NCI-H2081 treated with DMSO at 0.1 percent for 48 hours (cell line): ENCODE data around the gene FOXB2.
"Not testable (repeated sequence)": the region's sequence is repeated elsewhere in the genome, so short reads cannot be mapped to it uniquely, and the experiment has no call there.

Experiments used
- DNase-seq: peaks from one replicate; lab custom pipeline; 2025; lab: John Stamatoyannopoulos, UW

FOXB2 gene

GRCh38 chr9:77019236-77019925 is at the start of gene FOXB2:
FOXB2 (plus strand) TSS chr9:77019655; CDS start chr9:77019655, 0 bp downstream.
- no peak for DNase-seq

GRCh38 chr9:76969716-76970115 is 49.7 kb upstream of the FOXB2 start:
- DNase-seq, result no peak

- DNase-seq, result not testable (repeated sequence)
Observed at GRCh38 chr9:76978831-76979230, 40.6 kb upstream of the FOXB2 start.

- no peak for DNase-seq
Observed at GRCh38 chr9:76980566-76980965, 38.9 kb upstream of the FOXB2 start.

- no peak for DNase-seq
Observed at GRCh38 chr9:76984486-76984885, 35.0 kb upstream of the FOXB2 start.

- no peak for DNase-seq
Observed at GRCh38 chr9:76985581-76985980, 33.9 kb upstream of the FOXB2 start.

GRCh38 chr9:76987594-76988200 is 31.8 kb upstream of the FOXB2 start:
- DNase-seq, result peak; percentile 7

- DNase-seq, result no peak
Observed at GRCh38 chr9:76988941-76989340, 30.5 kb upstream of the FOXB2 start.

GRCh38 chr9:76989501-76989900 is 30.0 kb upstream of the FOXB2 start:
- DNase-seq, result no peak

- no peak for DNase-seq
Observed at GRCh38 chr9:76996700-76997099, 22.8 kb upstream of the FOXB2 start.

GRCh38 chr9:76999261-76999660 is 20.2 kb upstream of the FOXB2 start:
- no peak for DNase-seq

- DNase-seq, result no peak
Observed at GRCh38 chr9:77000330-77000729, 19.1 kb upstream of the FOXB2 start.

- no peak for DNase-seq
Observed at GRCh38 chr9:77003366-77003765, 16.1 kb upstream of the FOXB2 start.

- DNase-seq, result no peak
Observed at GRCh38 chr9:77005216-77005615, 14.2 kb upstream of the FOXB2 start.

- no peak for DNase-seq
Observed at GRCh38 chr9:77010527-77010926, 8.9 kb upstream of the FOXB2 start.

- DNase-seq, result no peak
Observed at GRCh38 chr9:77011973-77012821, 7.3 kb upstream of the FOXB2 start.

GRCh38 chr9:77013206-77013931 is 6.1 kb upstream of the FOXB2 start:
- DNase-seq, result no peak

GRCh38 chr9:77013932-77014596 is 5.4 kb upstream of the FOXB2 start:
- DNase-seq, result no peak

- DNase-seq, result no peak
Observed at GRCh38 chr9:77014597-77015263, 4.7 kb upstream of the FOXB2 start.

GRCh38 chr9:77015327-77016048 is 4.0 kb upstream of the FOXB2 start:
- DNase-seq, result peak; percentile 55
